NCI-H187 (cell line): ENCODE results near the gene PRKAR2A.
"Not testable (repeated sequence)": the region's sequence is repeated elsewhere in the genome, so short reads cannot be mapped to it uniquely, and the experiment has no call there.

Experiments
- DNase-seq, 2 experiments: peaks; one replicate each; lab custom pipeline; 2025; lab: John Stamatoyannopoulos, UW

The PRKAR2A gene

DNA sequence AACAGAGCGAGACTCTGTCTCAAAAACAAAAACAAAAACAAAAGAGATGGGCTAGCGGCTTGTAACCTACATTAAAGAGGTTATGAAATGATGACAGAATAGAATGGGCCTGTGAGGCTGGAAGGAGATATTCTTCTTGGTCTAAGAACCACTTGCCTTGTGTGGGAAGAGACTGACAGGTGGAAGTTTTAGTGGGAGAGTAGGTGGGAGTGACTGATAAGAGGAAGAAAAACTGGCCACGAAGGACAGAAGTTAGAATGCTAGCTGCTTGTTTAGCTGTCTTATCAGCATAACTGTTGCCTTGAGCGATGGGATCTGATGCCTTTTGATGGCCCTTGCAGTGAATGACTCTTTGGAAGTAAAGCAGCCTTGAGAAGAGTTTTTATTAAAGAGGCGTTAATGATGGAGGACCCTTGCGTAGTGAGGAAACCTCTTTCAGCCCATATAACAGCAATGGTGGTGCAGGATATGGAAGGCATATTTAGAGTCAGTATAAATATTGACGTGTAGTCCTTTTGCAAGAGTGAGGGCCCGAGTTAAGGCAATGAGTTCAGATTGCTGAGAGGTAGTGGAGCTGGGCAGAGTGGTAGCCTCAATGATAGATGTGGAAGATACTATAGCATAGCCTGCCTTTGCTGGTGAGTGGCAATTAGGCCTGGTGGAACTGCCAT lies 122.4 kb downstream of the PRKAR2A start:
- not testable (repeated sequence) for DNase-seq

DNA sequence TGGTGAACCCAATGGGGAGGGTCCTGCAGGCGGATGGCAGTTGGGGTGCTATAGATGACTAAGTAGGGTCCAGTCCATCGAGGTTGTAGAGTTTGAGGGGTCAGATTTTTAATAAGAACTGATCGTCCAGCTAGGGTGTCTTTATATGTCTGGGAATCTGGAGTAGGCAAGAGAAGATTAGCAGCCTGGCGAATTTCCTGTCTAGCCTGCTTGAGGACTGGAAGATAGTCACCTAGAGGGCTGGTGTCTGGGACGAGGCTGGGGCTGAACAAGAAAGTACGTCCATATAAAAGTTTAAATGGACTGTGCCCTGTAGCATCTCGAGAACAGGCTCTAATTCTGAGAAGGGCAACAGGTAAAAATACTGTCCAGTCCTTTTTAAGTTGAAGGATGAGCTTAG lies 123.9 kb downstream of the PRKAR2A start:
- DNase-seq: no peak

- DNase-seq: not testable (repeated sequence)
Measured at GRCh38 chr3:48723293-48723692, 124.4 kb downstream of the PRKAR2A start.

- DNase-seq: peak; percentile 85 to 89
Measured at GRCh38 chr3:48716982-48717746, 130.5 kb downstream of the PRKAR2A start, which contains the start of gene IP6K2. Gene IP6K2 (minus strand): TSS chr3:48717221. CDS start chr3:48695291, 21,930 bp downstream.

GRCh38 chr3:48716508-48716981 lies 131.1 kb downstream of the PRKAR2A start:
- no peak for DNase-seq

DNA sequence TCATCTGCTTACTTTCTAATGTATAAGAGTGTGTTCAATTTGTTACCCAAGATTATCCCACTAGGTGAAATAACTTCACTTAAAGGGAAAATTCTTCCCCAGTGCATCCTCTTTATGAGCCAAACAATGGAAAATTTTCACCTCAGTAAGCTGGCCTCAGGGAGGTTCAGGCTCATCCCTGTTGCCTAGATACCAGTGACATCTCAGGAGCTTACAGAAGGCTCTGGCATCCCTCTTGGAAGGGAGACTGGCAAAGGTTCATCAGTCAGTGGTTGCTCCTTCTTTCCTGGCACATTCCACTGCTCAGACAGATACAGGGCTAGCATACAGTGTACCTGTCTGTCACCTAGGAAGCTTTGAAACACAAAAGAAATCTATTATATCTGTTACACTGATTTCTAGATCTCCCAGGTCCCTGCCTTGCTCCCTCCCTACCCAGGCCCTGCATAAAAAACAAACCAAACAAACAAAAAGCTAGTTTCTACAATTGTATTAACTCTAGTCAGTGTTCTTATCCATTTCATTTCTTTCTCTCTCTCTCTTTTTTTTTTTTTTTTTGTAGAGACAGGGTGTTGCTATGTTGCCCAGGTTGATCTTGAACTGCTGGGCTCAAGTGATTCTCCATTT lies 132.4 kb downstream of the PRKAR2A start:
- DNase-seq: no peak

GRCh38 chr3:48711727-48712126 lies 135.9 kb downstream of the PRKAR2A start:
- DNase-seq: no peak

DNA sequence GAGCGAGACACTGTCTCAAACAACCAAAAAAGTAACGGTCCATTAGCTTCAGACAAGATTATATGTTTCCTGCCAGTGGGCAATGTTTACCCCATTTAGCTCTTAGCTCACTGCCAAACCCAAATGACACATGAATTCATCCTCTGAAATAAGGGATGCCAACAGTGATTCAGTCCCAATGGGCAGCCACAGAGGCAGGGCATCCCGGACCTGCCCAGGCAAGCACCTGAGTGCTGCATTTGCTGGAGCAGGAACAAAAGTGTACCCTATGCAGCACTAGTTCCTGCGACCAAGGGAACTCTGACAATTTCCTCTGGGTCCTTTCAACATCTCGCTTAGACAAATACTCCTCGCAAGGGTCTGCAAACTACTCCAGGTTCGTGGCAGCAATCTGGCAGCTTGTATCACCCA lies 138.6 kb downstream of the PRKAR2A start:
- DNase-seq: no peak

DNA sequence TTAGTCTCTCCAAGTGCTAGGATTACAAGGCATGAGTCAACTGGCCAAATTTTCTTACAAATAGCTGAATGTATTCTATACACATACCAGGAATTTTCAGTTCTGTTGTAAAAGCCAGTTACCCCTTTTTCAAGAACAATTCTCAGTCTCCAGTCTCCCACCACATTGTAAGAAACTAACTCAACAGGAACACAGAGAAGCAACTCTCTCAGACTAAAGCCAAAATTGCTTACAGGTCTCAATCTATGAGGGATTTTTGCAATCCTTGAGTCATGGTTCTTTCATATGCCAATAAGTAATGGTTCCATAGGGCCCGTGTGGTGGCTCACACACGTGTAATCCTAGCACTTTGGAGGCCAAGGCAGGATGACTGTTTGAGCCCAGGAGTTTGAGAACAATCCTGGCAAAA lies 139.2 kb downstream of the PRKAR2A start:
- no peak for DNase-seq

- no peak for DNase-seq
Measured at GRCh38 chr3:48707157-48707556, 140.5 kb downstream of the PRKAR2A start.

- no peak for DNase-seq
Measured at GRCh38 chr3:48702320-48702920, 145.3 kb downstream of the PRKAR2A start.

DNA sequence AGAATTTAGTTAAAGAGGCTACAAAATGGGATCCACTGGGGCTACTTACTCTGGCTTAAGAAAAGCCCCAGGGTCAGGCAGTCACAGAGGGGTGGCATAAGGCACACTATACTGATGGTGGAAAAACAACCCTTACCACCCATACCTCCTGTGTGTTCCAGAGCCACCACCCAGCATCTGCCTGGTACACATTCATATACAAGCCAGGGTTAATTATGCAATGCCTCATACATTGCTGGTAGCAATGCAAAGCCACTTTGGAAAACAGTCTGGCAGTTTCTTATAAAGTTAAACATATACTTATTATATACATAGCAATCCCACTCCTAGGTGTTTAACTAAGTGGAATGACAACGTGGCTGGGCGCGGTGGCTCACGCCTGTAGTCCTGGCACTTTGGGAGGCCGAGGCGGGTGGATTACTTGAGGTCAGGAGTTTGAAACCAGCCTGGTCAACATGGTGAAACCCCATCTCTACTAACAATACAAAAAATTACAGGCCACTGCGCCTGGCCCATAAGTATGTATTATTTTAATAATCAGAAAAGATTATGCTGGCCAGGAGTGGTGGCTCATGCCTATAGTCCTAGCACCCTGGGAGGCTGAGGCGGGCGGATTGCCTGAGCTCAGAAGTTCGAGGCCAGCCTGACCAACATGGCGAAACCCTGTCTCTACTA lies 146.8 kb downstream of the PRKAR2A start:
- no peak for DNase-seq

DNA sequence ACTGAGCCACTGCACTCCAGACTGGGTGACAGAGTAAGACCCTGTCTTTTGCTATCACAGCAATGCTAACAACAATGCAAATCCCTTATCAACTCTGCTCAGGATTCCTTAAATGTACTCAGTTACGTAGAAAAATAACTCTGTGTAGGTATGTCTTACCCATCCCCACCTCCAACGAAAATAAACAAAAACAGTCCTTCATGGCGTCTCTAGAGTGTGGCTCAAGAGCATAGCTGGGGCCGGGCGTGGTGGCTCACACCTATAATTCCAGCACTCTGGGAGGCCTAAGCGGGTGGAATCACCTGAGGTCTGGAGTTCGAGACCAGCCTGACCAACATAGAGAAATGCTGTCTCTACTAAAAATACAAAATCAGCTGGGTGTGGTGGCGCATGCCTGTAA lies 148.8 kb downstream of the PRKAR2A start:
- no peak for DNase-seq

GRCh38 chr3:48697952-48698351 lies 149.7 kb downstream of the PRKAR2A start:
- DNase-seq: no peak

- no peak for DNase-seq
Measured at GRCh38 chr3:48696601-48697000, 151.1 kb downstream of the PRKAR2A start.
